Dendritic cell treated with granulocyte-macrophage colony-stimulating factor and Interleukin-4, amounts not matched to agents 40 ng/mL and 50 ng/mL, for 4 days (primary cell): ENCODE measurements around the gene RTN4R.
A peak's percentile ranks its signal among the peaks of the same experiment; 100 is the strongest.

ENCODE experiments used
- H3K27ac Mint-ChIP-seq: one replicate; pipeline ENCODE4 v1.8.0; 2022; ENCODE audit warnings: mild to moderate bottlenecking, mixed read lengths
- H3K27me3 Mint-ChIP-seq: one replicate; pipeline ENCODE4 v1.8.0; 2022; ENCODE audit warnings: mild to moderate bottlenecking, mixed read lengths
- H3K36me3 Mint-ChIP-seq: one replicate; pipeline ENCODE4 v1.8.0; 2022; ENCODE audit warnings: low read depth, mixed read lengths
- H3K4me1 Mint-ChIP-seq: one replicate; pipeline ENCODE4 v1.8.0; 2022; ENCODE audit warnings: low read depth, mixed read lengths
- H3K4me3 Mint-ChIP-seq: one replicate; pipeline ENCODE4 v1.8.0; 2022; ENCODE audit warnings: mild to moderate bottlenecking, moderate library complexity, mixed read lengths
- H3K9me3 Mint-ChIP-seq: one replicate; pipeline ENCODE4 v1.8.0; 2022; ENCODE audit warnings: mixed read lengths
- intact Hi-C: fragments of 100-400 bp; cut with micrococcal nuclease; formaldehyde crosslinking; loops from one replicate; pipeline ENCODE4 v1.15.0; 2022

The RTN4R gene

GRCh38 chr22:20214853-20215252 lies 53.3 kb downstream of the RTN4R start:
- H3K36me3 Mint-ChIP-seq, result no peaks in the 10 kb centered on the region
- intact Hi-C loops, result no loop called here
- H3K27me3 Mint-ChIP-seq, result peaks cover 1% of the 10 kb centered on the region
- H3K4me3 Mint-ChIP-seq, result no peak overlapping the region
- H3K9me3 Mint-ChIP-seq, result no peaks in the 10 kb centered on the region
- no peak overlapping the region for H3K27ac Mint-ChIP-seq
- H3K4me1 Mint-ChIP-seq, result no peaks in the 10 kb centered on the region

- H3K36me3 Mint-ChIP-seq, result no peaks in the 10 kb centered on the region
- no peaks in the 10 kb centered on the region for H3K9me3 Mint-ChIP-seq
- no peak overlapping the region for H3K27ac Mint-ChIP-seq
- no peaks in the 10 kb centered on the region for H3K4me1 Mint-ChIP-seq
- intact Hi-C loops, result no loop called here
- no peak overlapping the region for H3K4me3 Mint-ChIP-seq
- peaks cover 1% of the 10 kb centered on the region for H3K27me3 Mint-ChIP-seq
These were observed 54.0 kb downstream of the RTN4R start for GRCh38 chr22:20213833-20214708.

DNA sequence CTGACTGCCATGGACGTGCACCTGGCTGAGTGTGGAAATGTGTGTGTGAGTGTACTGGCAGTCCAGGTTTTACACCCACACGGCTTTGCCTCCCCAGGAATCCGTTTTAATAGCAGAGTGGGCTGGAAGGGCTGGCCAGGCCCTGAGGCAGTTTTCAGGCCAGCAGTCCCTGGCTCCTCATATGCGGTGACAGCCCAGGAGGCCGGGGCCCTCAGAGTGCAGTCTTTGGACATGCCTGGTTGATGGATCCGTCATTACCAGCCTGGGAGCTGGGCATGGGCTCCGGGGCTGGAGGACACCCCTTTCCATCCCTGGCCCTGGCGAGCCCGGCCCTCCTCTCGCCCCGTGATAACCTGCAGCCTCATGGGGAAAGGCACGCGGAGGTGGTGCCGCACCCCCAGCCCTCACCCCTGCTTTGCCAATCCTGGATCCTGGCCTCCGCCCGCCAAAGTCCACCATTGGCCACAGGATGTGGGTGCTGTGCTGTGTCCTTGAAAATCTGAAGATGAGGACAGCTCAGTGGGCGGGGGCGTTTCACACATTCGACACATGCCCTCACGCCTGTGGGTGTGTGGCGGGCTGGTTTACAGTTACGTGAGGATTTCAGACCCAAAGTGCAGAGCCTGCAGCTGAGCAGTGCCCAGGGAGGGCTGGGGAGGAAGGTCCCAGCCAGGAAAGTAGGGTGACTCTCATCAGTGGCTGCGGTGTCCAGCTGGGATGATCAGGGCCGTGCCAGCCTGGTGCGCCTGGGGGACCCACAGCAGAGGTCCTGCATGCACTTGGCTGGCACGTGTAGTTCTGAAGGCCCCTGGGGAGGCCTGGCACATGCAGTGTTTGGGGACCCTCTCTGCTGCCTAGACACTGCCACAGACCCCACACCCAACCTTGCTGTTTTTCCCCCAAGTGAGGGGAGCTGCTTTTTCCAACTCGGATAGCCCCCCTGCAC lies 55.1 kb downstream of the RTN4R start:
- peaks cover 1% of the 10 kb centered on the region for H3K27me3 Mint-ChIP-seq
- no peak overlapping the region for H3K27ac Mint-ChIP-seq
- H3K9me3 Mint-ChIP-seq, result no peaks in the 10 kb centered on the region
- H3K36me3 Mint-ChIP-seq, result no peaks in the 10 kb centered on the region
- peaks cover 4% of the 10 kb centered on the region for H3K4me1 Mint-ChIP-seq
- no peak overlapping the region for H3K4me3 Mint-ChIP-seq
- intact Hi-C loops, result no loop called here

DNA sequence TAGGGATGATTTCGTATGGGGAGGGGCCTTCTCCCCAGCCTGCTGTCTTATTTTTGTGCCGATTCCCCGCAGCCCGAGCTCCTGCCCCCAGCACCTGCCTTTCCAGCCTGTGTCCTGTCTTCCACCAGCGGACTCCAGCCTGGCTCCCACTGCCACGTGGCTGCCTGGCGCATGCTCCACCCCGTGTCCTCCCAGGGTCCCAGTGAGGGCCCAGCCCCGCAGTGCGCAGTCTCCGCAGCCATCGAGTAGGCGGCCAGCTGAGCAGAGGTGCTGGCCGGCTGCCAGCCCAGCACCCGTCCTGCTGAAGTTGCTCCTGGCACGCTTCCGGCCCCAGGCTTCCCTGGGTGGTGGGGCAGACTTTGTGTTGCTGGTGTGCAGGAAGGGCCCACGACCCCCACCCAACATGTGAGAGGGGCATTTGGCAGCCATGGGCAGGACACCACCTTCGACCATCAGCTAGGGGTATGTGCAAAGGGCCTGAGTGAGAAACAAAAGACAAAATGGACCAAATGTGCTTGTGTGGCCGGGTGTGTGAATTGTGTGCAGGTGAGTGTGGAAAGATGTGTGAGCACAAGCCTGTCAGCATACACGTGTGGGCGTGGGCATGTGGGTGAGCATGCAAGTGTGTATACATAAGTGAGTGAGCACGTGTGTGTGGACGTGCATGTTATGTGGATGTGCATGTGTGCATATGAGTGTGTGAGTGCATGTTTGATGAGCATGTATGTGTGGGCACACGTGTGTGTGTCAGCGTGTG lies 55.9 kb downstream of the RTN4R start:
- peaks cover 13% of the 10 kb centered on the region for H3K4me1 Mint-ChIP-seq
- no peak overlapping the region for H3K27ac Mint-ChIP-seq
- peaks cover 1% of the 10 kb centered on the region for H3K27me3 Mint-ChIP-seq
- no peaks in the 10 kb centered on the region for H3K36me3 Mint-ChIP-seq
- H3K4me3 Mint-ChIP-seq, result no peak overlapping the region
- H3K9me3 Mint-ChIP-seq, result no peaks in the 10 kb centered on the region
- intact Hi-C loops, result no loop called here

DNA sequence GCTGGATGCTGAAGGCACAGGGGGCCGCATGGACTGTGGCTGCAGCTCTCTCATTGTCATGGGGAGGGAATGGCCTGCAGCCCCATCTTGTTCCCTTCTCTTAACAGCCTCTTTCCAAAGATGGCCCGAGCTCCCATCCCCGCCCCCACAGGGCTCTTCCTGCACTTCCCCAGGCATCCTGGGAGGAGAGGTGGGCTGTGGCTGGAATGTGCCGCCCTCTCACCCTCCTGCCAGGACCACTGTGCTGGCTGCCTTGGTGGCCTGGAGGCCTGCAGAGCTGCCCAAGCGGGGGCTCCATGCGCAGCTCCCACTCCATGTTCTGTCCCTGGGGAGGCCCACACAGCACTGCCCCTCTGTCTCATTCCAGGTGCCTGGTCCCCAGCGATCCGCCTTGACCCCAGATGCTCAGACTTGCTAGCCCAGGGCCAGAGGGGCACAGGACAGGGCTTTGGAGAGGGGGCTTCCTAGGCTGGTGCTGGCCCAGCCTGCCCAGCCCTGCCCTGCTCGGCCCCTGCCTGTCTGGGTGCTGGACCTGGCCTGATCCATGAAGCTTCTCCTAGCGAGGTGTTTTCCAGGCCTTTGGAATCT lies 56.6 kb downstream of the RTN4R start:
- H3K36me3 Mint-ChIP-seq, result peaks cover 5% of the 10 kb centered on the region
- peaks cover 1% of the 10 kb centered on the region for H3K27me3 Mint-ChIP-seq
- intact Hi-C loops, result no loop called here
- H3K4me1 Mint-ChIP-seq, result peaks cover 20% of the 10 kb centered on the region
- no peak overlapping the region for H3K27ac Mint-ChIP-seq
- no peak overlapping the region for H3K4me3 Mint-ChIP-seq
- H3K9me3 Mint-ChIP-seq, result no peaks in the 10 kb centered on the region

DNA sequence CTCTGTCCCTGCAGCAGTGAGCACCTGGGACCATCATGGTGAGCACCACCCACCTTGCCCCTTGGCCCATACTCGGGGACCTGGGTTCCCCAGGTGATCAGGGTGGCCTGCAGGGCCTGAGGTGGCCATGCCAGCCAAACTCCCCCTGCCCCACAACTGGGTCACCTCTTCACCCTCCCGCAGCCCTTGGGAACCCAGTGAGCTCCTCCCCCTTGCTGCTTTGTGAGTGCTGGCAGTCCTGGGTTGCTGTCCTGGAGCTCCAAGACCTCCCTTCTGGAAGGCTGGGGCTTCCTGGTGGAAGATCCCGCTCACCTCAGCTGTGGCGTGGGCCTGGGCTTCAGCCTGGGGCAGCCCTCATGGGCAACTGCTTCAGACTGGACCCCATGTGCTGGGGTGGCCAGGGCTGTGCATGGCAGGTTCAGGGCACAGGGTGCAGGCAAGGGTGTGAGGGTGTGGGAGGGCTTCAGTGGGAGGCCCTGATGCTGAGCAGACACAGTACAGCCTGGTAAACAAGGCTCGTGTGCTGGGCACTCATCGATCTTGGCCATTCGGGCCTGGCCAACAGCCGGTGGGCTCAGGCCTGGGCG lies 57.6 kb downstream of the RTN4R start:
- Mint-ChIP-seq H3K36me3 (peaks cover 10% of the 10 kb centered on the region), H3K4me1 (peaks cover 28% of the 10 kb centered on the region), H3K4me3 (no peak overlapping the region), H3K27ac (no peak overlapping the region), H3K9me3 (no peaks in the 10 kb centered on the region), H3K27me3 (peaks cover 1% of the 10 kb centered on the region)
- intact Hi-C loops, result no loop called here

- H3K36me3 Mint-ChIP-seq, result peaks cover 10% of the 10 kb centered on the region
- no peaks in the 10 kb centered on the region for H3K9me3 Mint-ChIP-seq
- H3K27ac Mint-ChIP-seq, result no peak overlapping the region
- H3K27me3 Mint-ChIP-seq, result peaks cover 1% of the 10 kb centered on the region
- no peak overlapping the region for H3K4me3 Mint-ChIP-seq
- peaks cover 32% of the 10 kb centered on the region for H3K4me1 Mint-ChIP-seq
- intact Hi-C loops, result no loop called here
These were observed 58.3 kb downstream of the RTN4R start for GRCh38 chr22:20209761-20210250.

DNA sequence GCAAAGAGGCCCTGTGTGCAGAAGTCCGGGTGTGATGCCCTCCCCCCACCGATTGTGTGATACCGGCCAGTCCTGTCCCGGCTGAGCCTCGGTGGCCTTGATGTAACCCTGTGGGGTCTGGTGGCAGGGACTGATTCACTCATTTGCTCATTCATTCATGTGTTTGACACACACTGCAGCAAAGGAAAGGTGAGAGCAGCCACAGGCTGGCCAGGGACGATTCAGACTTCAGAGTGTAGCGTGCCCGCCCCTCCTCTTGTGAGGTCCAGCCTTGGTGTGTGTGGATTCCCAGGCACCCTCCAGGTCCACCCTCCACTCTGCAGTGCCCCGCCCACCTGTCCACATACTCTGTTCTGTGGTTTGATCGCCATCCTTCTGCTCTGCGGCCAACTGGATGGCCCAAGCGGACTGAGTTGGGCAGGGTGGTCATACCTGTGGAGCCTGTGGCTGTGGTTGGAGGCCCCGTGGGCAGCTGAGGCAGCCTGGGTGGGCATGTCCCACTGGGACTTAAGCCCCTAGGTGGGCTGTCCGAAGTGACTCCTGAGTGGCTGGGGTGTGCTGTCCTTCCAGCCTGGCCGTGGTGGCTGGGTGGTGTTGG lies 59.3 kb downstream of the RTN4R start:
- Mint-ChIP-seq H3K4me3 (no peak overlapping the region), H3K27ac (no peak overlapping the region)
- intact Hi-C loops, result no loop called here

GRCh38 chr22:20207277-20208025 lies 60.7 kb downstream of the RTN4R start:
- H3K4me3 Mint-ChIP-seq, result peak overlapping the region; percentile 88
- H3K27me3 Mint-ChIP-seq, result peaks cover 1% of the 10 kb centered on the region
- peaks cover 43% of the 10 kb centered on the region for H3K4me1 Mint-ChIP-seq
- H3K9me3 Mint-ChIP-seq, result no peaks in the 10 kb centered on the region
- H3K36me3 Mint-ChIP-seq, result peaks cover 10% of the 10 kb centered on the region
- H3K27ac Mint-ChIP-seq, result peak overlapping the region; percentile 88
- intact Hi-C loops, result no loop called here

More for the DNA sequence above, 59.3 kb downstream of the RTN4R start:
- H3K27me3 Mint-ChIP-seq, result peaks cover 1% of the 10 kb centered on the region
- H3K36me3 Mint-ChIP-seq, result peaks cover 10% of the 10 kb centered on the region
- H3K9me3 Mint-ChIP-seq, result no peaks in the 10 kb centered on the region
- H3K4me1 Mint-ChIP-seq, result peaks cover 35% of the 10 kb centered on the region

- intact Hi-C loops, result no loop called here
- no peaks in the 10 kb centered on the region for H3K9me3 Mint-ChIP-seq
- peaks cover 10% of the 10 kb centered on the region for H3K36me3 Mint-ChIP-seq
- peaks cover 2% of the 10 kb centered on the region for H3K27me3 Mint-ChIP-seq
- peak overlapping the region; percentile 88 for H3K27ac Mint-ChIP-seq
- peak overlapping the region; percentile 88 for H3K4me3 Mint-ChIP-seq
- H3K4me1 Mint-ChIP-seq, result peaks cover 43% of the 10 kb centered on the region
These were observed 61.4 kb downstream of the RTN4R start for GRCh38 chr22:20206709-20207215.

DNA sequence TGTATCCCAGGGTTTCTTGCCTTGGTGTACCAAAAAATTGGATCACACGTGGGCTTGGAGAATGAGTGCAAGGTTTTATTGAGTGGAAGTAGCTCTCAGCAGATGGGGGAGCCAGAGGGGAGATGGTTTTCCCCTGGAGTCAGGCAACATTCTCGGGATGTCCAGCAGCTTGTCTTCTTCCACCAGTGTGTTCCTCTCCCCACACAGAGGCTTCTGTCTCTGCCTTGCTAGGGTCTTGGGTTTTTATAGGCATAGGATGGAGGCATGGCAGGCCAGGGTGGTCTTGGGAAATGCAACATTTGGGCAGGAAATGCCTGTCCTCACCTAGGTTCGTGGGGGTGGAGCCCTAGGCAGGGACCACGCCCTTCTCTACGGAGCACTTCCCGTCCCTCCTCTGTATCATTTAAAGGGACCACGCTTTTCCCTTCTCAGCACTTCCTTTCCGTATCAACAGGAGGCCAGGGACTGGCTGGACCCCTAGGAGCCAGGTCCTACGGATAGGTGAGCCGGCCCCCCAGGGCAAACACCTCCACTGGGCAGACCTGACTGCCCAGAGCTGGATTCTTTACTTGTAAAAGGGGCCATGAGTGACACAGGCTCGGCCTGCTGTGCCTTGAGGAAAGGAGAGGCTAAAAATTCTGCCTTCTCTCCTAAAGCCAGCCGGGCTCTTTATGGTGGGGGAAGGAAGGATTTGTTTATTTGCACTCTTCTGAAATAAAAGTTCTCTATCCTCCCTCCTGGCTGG lies 62.0 kb downstream of the RTN4R start:
- H3K4me1 Mint-ChIP-seq, result peaks cover 43% of the 10 kb centered on the region
- peak overlapping the region; percentile 88 for H3K27ac Mint-ChIP-seq
- peaks cover 10% of the 10 kb centered on the region for H3K36me3 Mint-ChIP-seq
- intact Hi-C loops, result no loop called here
- peaks cover 3% of the 10 kb centered on the region for H3K27me3 Mint-ChIP-seq
- H3K4me3 Mint-ChIP-seq, result peak overlapping the region; percentile 88
- no peaks in the 10 kb centered on the region for H3K9me3 Mint-ChIP-seq
